ENCODE data around the gene SLC6A12.

SLC6A12 gene

DNA sequence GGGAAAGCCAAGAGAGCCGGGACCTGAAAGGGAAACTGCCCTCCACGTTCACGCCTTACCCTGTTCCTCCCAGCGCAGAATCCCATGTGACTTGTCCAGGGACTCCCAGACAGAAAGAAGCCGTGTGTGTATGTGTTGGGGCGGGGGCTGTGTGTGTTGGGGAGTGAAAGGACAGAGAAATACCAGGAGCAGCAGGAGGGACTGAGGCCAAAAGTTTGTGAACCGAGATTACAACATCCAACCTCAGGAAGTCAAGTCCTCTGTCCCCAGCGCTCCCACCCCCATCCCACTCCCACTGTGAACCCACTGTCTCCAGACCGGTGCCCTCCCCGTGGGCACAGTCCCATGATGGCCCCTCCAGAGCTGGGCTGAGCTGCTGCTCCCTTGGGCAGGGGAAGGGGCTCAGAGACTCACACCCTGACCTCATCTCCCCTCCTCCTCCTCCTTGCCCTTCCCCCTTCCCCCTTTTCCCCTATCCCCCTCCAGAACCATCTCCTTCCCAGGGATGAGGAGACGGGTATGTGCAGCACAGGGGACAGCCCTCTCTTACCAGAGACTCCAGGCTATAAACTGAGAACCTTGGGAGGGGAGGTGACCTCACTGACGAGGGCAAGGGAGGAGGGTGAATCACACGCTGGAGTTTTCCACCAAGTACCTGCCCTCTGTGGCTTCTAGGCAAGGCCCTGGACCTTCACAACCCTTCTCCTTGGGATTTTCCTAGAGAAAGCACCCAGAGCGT, at the start of gene SLC6A12:
SLC6A12 (minus strand) TSS at position 155 of the 739 bp plus-strand sequence. CDS start 4,171 bp downstream, outside the sequence.
- no peak for DNase-seq (ENCODE audit: extremely low read depth in 1 of 2, low read depth in 1 of 2)

DNA sequence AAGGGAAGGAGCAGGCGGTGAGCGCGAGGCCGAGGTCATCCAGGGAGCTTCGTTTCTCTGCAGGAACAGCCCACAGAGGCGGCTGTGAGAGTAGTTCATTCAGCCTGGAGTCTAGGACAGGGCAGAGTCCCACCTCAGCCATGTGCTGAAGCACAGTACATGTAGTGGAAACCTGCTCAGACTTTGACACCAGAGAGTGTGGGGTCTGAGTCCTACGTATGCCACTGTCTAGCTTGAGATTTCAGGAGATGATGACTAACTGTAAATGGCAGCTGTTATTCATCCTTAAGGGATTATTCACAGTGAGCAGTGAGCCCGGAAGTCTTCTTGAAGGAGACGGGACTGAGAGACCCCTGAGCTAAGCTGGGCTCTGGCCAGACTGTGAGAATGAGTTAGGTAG, 49.6 kb upstream of the SLC6A12 start:
- DNase-seq (ENCODE audit: extremely low read depth in 1 of 2, low read depth in 1 of 2), result no peak

DNA sequence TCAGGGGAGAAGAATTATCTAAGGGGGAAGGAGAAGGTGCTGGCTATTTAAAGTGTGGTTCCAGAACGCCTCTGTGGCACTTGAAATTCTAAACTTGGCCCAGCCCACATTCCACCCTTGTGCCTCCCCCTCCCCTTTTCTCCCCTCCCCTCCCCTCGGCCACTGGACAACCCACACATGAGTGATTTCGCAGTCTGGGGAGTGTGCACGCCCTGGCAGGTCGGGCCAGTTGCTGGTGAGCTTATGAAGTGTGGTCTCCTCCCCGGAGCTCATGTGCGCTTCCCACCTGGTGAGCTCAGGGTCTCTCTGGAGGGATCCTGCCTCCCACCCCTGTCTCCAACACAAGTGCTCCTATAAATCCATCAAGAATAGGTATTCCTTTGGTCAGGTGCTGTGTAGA, 48.9 kb upstream of the SLC6A12 start, which contains the start of gene SLC6A13:
SLC6A13 (minus strand) TSS at position 20 of the 400 bp plus-strand sequence. CDS start 2,784 bp downstream, outside the sequence.
- no peak for DNase-seq (ENCODE audit: extremely low read depth in 1 of 2, low read depth in 1 of 2)

DNA sequence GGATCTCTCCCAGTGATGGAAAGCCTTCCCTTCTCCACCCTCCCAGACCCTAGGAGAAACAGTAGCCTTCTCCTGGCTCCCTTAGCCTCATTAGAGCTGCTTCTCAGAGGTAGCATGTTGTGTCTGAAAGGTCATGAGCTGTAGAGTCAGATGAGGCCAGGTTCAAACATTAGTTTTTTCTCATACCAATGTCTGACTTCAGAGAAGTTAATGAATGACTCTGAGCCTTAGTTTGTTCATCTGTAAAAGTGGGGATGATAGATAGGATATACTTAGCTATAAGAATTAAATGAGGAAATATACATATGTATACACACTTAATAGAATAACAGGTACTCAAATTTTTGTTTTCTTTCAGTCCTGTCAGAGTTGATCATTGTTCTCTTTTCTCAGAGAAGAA, 48.2 kb upstream of the SLC6A12 start:
- no peak for DNase-seq (ENCODE audit: extremely low read depth in 1 of 2, low read depth in 1 of 2)

DNA sequence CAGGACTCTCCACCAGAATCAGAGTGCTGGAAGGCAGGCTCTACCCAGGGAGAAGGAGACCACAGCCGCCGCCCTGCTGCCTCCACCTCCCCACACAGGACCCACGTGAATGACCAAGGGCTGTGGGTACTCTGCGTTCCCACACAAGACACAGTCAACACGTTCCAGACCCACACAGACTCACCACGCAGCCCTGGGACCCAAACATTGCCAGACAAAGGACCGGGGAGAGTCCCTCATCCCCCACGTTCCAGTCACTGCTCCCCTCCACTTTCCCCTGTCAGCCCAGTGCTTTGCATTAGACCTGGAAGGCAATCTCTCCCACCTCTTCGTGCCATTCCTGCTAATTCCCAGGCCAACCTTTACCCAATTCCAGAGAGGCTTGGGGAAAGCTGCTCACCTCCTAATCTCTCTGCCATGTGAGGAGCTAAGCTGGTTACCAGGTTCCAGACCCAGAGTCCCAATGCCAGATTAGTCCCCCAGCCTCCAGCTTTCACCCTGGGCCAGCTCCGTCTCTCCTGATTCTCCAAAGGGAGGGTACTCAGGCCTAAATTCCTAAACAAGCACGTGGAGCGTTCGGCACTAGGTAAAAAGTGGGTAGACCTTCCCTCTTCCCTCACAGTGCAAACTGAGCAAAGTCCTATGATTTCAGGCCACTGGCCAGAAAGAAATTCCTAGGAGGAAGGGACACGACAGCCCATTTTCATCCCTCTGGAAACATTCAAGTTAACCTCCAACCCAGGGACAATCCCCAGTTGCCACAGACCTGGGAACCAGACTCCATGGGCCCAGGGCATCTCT, 43.8 kb upstream of the SLC6A12 start:
- no peak for DNase-seq (ENCODE audit: extremely low read depth in 1 of 2, low read depth in 1 of 2)

DNA sequence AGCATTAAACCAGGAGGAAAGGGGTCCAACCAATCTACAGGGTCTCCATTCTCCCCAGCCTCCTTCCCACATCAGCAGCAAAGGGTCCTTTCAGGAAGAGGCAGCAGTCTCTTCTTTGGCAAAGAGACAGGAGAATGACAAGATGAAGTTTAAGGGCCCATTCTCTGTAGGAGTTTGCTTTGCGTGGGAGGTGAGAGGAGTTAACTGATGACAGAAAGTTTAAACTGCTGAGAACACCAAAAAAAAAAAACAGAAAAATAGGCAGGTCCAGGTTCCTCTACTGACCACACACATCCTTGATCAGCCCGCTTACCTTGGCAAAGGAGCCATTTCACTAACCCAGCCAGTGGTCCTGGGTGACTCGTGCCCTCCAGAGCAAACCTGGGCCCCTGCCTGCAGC, 43.0 kb upstream of the SLC6A12 start:
- DNase-seq (ENCODE audit: extremely low read depth in 1 of 2, low read depth in 1 of 2), result no peak

DNA sequence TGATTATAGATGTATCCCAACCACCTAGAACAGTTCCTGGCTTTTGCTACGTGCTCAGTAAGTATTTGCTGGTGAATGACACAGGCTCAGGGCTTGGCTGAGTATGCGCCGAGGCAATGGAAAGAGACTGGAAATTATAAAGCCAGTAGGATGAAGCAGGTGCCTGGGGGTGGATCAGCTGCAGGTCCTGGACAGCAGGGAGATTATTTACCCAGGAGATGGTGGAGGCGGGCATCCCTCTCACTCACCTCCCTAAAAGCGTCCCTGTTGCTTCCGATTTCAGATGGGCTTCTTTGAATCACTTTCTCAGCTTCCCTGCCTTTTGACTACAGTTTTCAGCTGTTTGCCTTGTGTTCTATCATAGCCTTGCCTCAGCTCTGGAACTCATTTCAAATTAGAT, 42.3 kb upstream of the SLC6A12 start:
- no peak for DNase-seq (ENCODE audit: extremely low read depth in 1 of 2, low read depth in 1 of 2)

DNA sequence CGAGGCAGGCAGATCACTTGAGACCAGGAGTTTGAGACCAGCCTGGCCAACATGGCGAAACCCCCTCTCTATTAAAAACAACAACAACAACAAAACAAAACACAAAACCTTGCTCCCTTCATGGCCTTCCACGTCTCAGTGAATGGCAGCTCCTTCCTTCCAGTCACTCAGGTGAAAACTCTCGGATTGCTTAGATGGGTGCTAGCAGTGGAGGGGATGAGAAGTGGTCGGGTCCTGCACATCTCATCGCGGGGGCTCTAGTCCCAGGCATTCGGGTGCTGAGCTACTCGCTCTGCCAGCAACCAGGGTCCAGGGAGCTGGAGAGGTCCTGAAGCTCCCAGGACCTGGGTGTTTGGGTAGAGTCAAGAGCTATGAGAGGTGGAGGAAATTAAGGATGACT, 41.0 kb upstream of the SLC6A12 start:
- DNase-seq (ENCODE audit: extremely low read depth in 1 of 2, low read depth in 1 of 2), result no peak

DNA sequence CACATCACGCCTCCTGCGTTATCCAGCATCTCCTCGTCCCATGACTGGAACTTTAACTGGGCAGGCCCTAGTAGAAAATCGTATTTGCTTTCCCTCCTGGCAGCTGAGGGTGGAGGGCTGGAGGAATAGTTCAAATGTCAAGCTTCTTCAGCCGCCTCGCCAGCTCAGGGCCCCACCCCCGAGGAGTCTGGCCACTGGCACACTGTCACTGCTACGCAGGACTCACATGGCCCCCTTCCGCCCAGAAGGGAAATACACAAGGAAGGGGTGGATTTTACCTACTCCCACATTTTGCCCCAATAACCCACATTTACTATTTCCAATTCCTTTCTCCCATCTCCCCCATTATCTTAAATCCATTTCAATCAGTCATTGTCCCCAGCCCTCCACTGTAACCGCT, 40.1 kb upstream of the SLC6A12 start:
- DNase-seq (ENCODE audit: extremely low read depth in 1 of 2, low read depth in 1 of 2), result no peak

DNA sequence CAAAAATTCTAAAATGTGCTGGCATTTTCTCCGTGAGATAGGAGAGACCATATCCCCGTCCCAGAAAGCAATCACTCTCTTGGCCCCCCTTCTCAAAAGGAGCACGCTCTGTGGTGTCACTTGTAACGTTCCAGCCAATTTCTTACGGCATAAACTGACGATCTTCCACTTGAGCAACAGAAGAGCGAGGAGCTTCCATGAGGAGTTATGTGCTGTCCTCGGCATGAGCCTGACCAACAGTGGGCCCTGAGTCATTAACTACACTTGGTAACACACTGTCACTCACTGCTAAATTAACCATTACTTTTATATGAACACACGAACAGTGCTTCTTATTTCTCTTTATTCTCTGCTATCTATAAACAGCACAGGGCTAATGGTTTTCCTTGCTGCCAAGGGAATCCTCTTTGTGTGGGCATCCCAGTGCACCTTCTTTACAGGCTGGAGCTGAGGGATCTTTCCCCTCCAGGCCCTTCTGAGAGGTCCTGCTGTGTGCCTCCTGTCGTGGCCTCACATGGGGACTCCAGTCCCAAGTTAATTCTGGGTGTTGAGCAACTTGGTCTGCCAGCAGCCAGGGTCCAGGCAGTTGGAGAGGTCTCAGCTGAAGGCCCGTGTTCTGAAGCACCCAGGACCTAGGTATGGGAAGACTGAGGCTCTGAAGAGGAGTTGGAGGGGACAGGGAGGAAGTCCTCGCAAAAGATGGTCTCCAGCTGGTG, 39.3 kb upstream of the SLC6A12 start:
- no peak for DNase-seq (ENCODE audit: extremely low read depth in 1 of 2, low read depth in 1 of 2)

DNA sequence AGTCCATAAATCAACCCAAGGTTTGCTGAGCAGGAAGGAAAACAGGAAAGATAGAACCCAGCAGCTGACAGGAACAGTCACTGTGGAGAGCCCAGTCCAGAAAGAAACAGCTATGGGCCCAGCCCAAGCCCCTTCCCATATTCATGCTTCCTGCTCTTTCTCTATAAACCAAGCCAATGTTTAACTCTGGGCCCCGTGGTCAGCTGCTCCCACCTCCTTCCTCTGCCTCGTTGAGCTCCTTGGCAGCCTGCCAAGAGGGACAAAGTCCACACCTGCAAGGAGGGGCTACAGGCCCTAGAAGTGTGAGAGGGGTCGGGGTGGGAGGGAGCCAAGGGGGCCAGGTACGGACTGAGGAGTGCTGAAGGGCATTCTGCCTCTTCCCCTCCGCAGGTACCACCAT, 38.7 kb upstream of the SLC6A12 start:
- DNase-seq (ENCODE audit: extremely low read depth in 1 of 2, low read depth in 1 of 2), result no peak

DNA sequence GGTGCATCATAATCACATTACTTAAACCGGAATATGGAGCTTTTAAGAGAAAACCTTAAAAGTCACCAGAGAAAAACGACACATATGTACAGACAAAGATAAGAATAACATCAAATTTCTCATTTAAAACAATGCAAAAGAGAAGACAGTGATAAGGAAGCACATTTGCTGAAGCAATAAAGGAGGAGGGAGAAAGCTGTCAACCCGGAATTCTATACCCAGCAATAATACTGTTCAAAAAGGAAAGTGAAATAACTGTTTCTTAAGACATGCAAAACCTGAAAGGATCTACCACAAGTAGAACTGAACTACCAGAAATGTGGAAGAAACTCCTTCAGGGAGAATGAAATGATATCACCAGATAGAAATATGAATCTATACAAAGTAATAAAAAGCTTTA, 33.3 kb upstream of the SLC6A12 start:
- no peak for DNase-seq (ENCODE audit: extremely low read depth in 1 of 2, low read depth in 1 of 2)

DNA sequence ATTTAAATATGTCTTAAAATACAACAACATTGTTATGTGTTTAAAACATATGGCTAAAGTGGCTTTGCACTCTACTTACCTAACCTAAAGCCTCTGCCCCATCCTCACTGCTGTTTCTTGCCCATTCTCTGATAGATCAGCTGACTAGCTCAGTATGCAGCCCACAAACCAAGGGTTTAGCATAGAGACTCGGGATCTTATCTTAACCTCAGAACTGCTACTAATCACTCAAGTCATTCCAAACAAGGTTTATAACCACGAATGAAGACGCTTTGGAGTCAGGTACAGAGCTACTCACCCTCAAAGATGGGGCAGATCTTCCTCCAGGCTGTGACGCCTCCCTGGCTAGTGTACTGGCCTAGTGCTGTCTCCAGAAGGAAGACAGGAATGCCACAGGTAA, 29.4 kb upstream of the SLC6A12 start:
- DNase-seq (ENCODE audit: extremely low read depth in 1 of 2, low read depth in 1 of 2), result no peak

DNA sequence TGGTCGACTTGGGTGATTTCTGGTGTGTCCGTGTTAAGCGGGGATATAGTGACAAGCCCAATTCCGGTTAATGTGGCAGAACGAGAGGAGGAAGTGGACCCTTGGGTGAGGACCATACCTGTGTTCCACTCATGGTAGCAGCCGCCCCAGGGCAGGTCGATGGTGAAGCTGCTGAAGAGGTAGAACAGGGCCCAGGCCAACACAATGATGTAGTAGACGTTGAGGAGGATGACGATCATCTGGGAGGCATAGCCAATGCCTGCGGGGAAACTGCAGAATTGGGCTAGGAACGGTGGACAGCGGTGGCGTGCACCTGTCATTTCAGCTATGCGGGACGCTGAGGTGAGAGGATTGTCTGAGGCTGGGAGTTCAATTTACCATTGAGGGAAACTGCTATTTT, 28.5 kb upstream of the SLC6A12 start:
- DNase-seq (ENCODE audit: extremely low read depth in 1 of 2, low read depth in 1 of 2), result no peak

DNA sequence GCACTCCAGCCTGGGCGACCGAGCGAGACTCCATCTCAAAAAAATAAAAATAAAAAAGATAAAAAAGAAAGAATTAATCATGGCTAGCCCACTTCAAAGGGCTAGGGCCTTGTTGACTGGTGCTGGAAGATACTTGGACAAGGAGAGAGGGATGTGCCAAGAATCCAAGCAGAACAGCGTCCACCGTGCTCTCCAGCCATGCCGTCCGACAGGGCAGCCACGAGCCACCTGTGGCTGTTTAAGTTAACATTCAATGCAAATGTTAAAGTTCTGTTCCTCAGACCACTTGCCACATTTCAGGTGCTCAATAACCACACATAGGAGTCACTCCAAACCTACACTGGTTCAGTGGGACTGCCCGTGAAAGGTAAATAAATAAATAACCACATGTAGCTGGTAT, 27.3 kb upstream of the SLC6A12 start:
- no peak for DNase-seq (ENCODE audit: extremely low read depth in 1 of 2, low read depth in 1 of 2)

DNA sequence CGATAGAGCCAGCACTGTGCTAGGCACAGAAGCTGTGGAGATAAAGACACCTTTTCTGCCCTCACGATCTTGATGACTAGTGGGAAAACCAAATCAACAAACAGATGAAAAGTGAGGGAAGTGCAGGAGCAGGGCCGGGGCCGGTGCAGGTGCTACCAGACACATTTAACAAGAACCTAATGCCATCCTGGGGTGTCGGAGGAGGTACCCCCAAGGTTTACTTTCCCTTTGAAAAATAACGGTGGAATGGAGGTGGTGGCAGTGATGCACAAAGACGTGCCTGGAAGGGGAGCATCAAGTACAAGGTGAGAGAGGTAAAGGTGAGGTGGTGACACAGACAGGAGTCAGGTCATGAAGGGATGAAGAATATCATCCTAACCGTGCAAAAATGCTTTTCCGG, 26.6 kb upstream of the SLC6A12 start:
- DNase-seq (ENCODE audit: extremely low read depth in 1 of 2, low read depth in 1 of 2), result no peak

DNA sequence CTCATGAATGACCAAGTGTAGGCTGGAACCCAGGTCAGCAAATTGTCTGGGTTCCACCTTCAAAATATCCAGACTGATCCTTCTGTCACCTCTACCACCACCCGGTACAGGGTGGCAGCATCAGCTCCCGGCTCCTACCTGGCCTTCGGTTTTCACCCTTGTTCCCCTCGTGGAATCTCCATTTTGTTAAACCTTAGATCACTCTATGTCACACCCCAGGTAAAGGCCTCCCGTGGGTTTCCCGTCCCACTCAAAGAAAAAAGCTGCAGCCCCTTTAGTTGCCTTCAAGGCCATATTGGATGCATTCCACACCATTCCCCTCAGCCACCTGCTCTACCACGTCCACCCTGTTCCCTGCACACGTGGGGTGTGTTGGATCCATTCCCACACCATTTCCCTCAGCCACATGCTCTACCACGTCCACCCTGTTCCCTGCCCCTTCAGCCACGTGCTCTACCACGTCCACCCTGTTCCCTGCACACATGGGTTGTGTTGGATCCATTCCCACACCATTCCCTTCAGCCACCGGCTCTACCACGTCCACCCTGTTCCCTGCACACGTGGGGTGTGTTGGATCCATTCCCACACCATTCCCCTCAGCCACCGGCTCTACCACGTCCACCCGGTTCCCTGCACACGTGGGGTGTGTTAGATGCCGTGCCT, 24.9 kb upstream of the SLC6A12 start:
- no peak for DNase-seq (ENCODE audit: extremely low read depth in 1 of 2, low read depth in 1 of 2)

DNA sequence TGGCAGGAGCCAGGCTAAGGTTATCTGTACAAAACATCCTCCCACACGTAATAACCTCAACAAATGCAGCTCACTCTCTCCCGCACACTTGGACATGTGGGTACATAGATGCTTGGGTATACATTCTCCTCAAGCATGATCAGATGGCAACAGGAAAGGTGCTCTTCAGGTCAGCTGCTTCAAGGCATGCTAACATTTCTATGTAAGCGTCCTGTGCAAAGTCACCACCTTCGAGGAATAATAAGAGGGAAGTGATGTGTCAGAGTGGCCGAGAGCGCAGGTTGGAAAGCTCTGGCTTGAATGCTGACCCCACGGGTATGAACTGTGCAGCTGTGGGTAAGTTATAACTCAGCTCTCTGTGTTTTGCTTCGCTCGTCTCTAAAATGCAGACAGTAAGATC, 24.2 kb upstream of the SLC6A12 start:
- DNase-seq (ENCODE audit: extremely low read depth in 1 of 2, low read depth in 1 of 2), result no peak

DNA sequence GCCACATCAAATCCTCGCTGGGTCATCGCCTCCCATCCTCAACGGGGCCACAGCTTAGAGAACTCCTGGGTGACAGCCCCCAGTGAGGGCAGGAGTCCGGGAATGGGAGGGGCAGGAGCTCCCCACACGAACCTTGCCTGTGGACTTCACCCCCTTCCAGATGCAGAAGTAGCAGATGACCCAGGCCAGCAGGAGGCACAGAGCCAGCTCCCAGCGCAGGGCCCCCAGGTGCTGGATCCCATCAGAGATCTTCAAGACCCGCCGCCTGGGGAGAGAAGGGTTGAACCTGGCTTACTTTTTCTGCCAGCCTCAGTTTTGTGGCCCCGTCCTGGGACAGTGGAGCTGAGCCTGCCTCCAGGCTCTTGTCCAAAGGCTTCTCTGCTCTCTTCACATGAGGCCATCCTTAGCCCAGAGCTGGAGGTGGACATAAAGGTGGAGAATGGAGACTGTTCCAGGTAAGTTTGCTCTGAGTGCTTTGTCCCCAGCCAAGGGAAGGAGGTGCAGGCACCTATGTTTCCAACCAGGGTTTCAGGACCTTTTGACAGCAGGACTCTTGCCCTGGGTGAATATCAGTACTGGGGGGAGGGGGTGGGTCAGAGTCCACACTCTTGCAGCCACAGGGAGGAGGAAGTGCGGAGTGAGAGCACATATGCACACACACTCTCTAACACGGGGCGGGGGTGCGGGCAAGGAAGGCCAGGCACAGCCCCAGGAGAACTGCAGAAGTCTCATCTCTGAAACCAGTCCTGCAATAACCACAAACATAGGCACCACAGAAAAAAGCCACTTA, 23.3 kb upstream of the SLC6A12 start:
- no peak for DNase-seq (ENCODE audit: extremely low read depth in 1 of 2, low read depth in 1 of 2)

DNA sequence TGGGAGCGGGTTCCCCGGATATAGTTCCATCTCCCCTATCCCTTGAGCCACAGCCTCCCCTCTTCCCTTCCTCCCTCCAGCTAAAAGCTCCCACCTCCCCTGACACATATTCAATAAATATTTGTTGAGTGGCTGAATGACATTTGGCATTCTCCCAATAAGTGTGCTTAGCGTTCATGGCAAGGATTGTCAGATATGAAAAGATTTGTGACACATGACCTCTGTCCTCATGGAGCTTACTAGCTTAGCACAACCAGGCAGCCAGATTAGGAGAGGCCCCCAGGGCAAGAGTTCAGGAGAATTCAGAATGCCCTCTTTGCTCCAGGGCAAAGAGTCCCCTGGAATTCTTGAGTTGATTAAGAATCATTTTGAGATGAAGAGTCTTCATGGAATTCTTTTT, 22.5 kb upstream of the SLC6A12 start:
- DNase-seq (ENCODE audit: extremely low read depth in 1 of 2, low read depth in 1 of 2), result no peak
